ENCODE data around the gene COL27A1. TPM values are rescaled to one million over a fixed set of nuclear protein-coding genes. Genes with fewer than 3 reads are reported as not detected.

The COL27A1 gene
- total RNA-seq, 4 donors from 2014 or later, result 14.2 to 32.9 (median 20.7) TPM

- 83% methylated on average over 4 of the region's 4 CpGs for WGBS
- H3K27me3 ChIP-seq, result no peaks in the 10 kb centered on the region
- no peaks in the 10 kb centered on the region for H3K36me3 ChIP-seq
- no peak for DNase-seq (ENCODE audit: low spot score in 2 of 2)
- TF ChIP-seq CTCF (IDR thresholded peaks at IDR 0.05), result no peak
- TF ChIP-seq EP300 (IDR thresholded peaks at IDR 0.05), result no peak
- no peak for TF ChIP-seq POLR2A (IDR thresholded peaks at IDR 0.05)
- no peak for TF ChIP-seq POLR2AphosphoS5 (IDR thresholded peaks at IDR 0.05)
- H3K4me3 ChIP-seq, result no peak overlapping the region
- no peaks in the 10 kb centered on the region for H3K4me1 ChIP-seq
- H3K9me3 ChIP-seq, result peaks cover 5% of the 10 kb centered on the region
- H3K27ac ChIP-seq, result no peak overlapping the region
Measured at GRCh38 chr9:114130624-114131277, 24.6 kb upstream of the COL27A1 start.

- 80% methylated on average over 10 of the region's 10 CpGs for WGBS
- no peaks in the 10 kb centered on the region for H3K36me3 ChIP-seq
- TF ChIP-seq POLR2A (IDR thresholded peaks at IDR 0.05), result no peak
- no peak for TF ChIP-seq EP300 (IDR thresholded peaks at IDR 0.05)
- TF ChIP-seq POLR2AphosphoS5 (IDR thresholded peaks at IDR 0.05), result no peak
- no peak for TF ChIP-seq CTCF (IDR thresholded peaks at IDR 0.05)
- no peak overlapping the region for H3K27ac ChIP-seq
- no peak overlapping the region for H3K4me3 ChIP-seq
- no peaks in the 10 kb centered on the region for H3K27me3 ChIP-seq
- H3K9me3 ChIP-seq, result peaks cover 5% of the 10 kb centered on the region
- no peaks in the 10 kb centered on the region for H3K4me1 ChIP-seq
- DNase-seq (ENCODE audit: low spot score in 2 of 2), result no peak
Measured at GRCh38 chr9:114131808-114132549, 23.4 kb upstream of the COL27A1 start.

- Histone ChIP-seq H3K9me3 (peaks cover 3% of the 10 kb centered on the region), H3K4me1 (no peaks in the 10 kb centered on the region), H3K36me3 (no peaks in the 10 kb centered on the region), H3K4me3 (no peak overlapping the region), H3K27me3 (peaks cover 2% of the 10 kb centered on the region), H3K27ac (no peak overlapping the region)
- WGBS, result 91% methylated on average over 6 of the region's 7 CpGs
- TF ChIP-seq POLR2AphosphoS5 (IDR thresholded peaks at IDR 0.05) (no peak), EP300 (IDR thresholded peaks at IDR 0.05) (no peak), POLR2A (IDR thresholded peaks at IDR 0.05) (no peak), CTCF (IDR thresholded peaks at IDR 0.05) (no peak)
- DNase-seq (ENCODE audit: low spot score in 2 of 2), result no peak
Measured at GRCh38 chr9:114132550-114132918, 22.8 kb upstream of the COL27A1 start.

- 81% methylated on average over 4 of the region's 5 CpGs for WGBS
- H3K27ac ChIP-seq, result no peak overlapping the region
- H3K9me3 ChIP-seq, result no peaks in the 10 kb centered on the region
- no peak overlapping the region for H3K4me3 ChIP-seq
- no peaks in the 10 kb centered on the region for H3K4me1 ChIP-seq
- DNase-seq (ENCODE audit: low spot score in 2 of 2), result no peak
- H3K27me3 ChIP-seq, result peaks cover 6% of the 10 kb centered on the region
- TF ChIP-seq CTCF (IDR thresholded peaks at IDR 0.05), result no peak
- no peak for TF ChIP-seq POLR2A (IDR thresholded peaks at IDR 0.05)
- TF ChIP-seq EP300 (IDR thresholded peaks at IDR 0.05), result no peak
- no peak for TF ChIP-seq POLR2AphosphoS5 (IDR thresholded peaks at IDR 0.05)
- no peaks in the 10 kb centered on the region for H3K36me3 ChIP-seq
Measured at GRCh38 chr9:114134827-114135396, 20.4 kb upstream of the COL27A1 start.

- Histone ChIP-seq H3K4me1 (no peaks in the 10 kb centered on the region), H3K27me3 (peaks cover 6% of the 10 kb centered on the region), H3K27ac (no peak overlapping the region), H3K4me3 (no peak overlapping the region), H3K9me3 (no peaks in the 10 kb centered on the region), H3K36me3 (no peaks in the 10 kb centered on the region)
- WGBS, result 85% methylated on average over 6 of the region's 6 CpGs
- DNase-seq (ENCODE audit: low spot score in 2 of 2), result no peak
- TF ChIP-seq POLR2AphosphoS5 (IDR thresholded peaks at IDR 0.05) (no peak), EP300 (IDR thresholded peaks at IDR 0.05) (no peak), POLR2A (IDR thresholded peaks at IDR 0.05) (no peak), CTCF (IDR thresholded peaks at IDR 0.05) (no peak)
Measured at GRCh38 chr9:114137831-114138230, 17.5 kb upstream of the COL27A1 start.
